Urinary bladder (tissue), 4 donors: Measurements from ENCODE around the gene TGFBR3. TPM values are rescaled to one million over a fixed set of nuclear protein-coding genes. Genes with fewer than 3 reads are reported as not detected.
A peak's percentile ranks its signal among the peaks of the same experiment; 100 is the strongest.

Experiments
- DNase-seq: peaks from one replicate; pipeline ENCODE4 v3.0.0-alpha.2; 2015; ENCODE audit errors: extremely low spot score
- H3K27ac ChIP-seq: one replicate; pipeline ENCODE4 v1.5.1; 2013; ENCODE audit warnings: low read depth, mild to moderate bottlenecking, moderate library complexity
- H3K36me3 ChIP-seq: one replicate; pipeline ENCODE4 v1.6.1; 2013; ENCODE audit warnings: mild to moderate bottlenecking, moderate library complexity; ENCODE audit not compliant: insufficient read depth
- H3K4me1 ChIP-seq: one replicate; pipeline ENCODE4 v1.6.1; 2013; ENCODE audit warnings: mild to moderate bottlenecking, moderate library complexity; ENCODE audit not compliant: insufficient read depth
- H3K4me3 ChIP-seq: one replicate; pipeline ENCODE4 v1.5.1; 2013; ENCODE audit warnings: low read depth, low read length
- WGBS: extraction: QIAGEN DNeasy Blood & Tissue Kit; methylation state at CpG from one replicate; pipeline ENCODE4 v1.1.7; 2013; 5-methylcytosine and 5-hydroxymethylcytosine counted together
- polyA plus RNA-seq: library from polyadenylated mRNA; stranded (reverse); fragments of 200-250 nt; gene quantifications from one replicate; pipeline ENCODE4 v1.2.3, GENCODE V29; 2013
- total RNA-seq: library from RNA; depleted of rRNA; stranded (reverse); fragments of >200 nt; gene quantifications from one replicate; pipeline ENCODE4 v1.2.3, GENCODE V29; 2014
- donor health status: healthy with polysubstance abuse.
- donor health status: healthy.

The TGFBR3 gene
- total and polyA plus RNA-seq, 2 donors, result 94.8 to 131 TPM

DNA sequence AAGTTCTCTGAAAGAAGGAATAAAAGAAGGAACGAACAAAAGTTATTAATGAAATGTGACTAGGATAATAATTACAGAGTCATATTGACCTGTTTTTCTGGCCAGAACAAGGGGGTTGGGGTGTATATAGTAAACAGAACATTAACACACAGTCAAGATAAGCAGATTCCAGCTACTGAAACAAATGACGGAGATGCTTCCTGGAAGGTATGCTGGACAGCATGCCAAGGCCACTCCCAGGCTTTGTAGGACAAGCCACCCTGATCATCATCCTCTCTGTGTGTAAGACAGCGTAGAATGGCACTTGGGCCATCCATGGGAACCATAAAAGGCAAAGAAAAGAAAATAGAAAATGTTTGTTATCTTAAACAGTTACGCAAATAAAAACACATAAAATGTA is 120.7 kb downstream of the TGFBR3 start:
- 68% methylated on average over 4 of the region's 4 CpGs for WGBS
- Histone ChIP-seq H3K36me3 (peaks cover 2% of the 10 kb centered on the region), H3K4me1 (peaks cover 1% of the 10 kb centered on the region), H3K27ac (peak overlapping the region; percentile 28), H3K4me3 (no peak overlapping the region)
- no peak for DNase-seq

DNA sequence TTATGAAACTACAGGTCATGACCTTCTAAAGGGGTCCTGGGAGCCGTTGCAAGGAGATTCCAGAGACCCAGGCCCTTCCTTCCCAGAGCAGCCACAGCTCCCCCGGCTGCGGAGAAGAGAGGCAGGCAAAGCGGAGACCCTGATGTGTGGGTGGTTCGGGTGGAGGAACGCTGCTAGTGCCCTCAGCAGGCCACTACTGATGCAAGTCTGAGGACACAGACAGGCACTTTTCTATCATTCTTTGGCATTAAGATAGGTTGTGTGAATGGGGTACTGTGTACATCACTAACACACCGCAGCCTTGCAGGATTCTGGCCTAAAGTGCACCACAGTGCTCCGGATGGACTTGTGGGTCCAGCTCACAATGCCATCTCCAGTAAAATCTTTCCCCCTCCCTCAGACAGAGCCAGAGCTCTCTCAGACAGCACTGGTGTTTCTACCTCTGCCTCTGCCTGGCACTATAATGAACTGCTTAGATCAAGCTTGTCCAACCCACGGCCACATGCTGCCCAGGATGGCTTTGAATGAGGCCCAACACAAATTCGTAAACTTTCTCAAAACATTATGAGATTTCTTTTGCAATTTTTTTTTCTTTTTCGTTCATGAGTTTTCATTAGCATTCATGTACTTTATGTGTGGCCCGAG is 121.4 kb downstream of the TGFBR3 start:
- DNase-seq, result no peak
- Histone ChIP-seq H3K27ac (no peak overlapping the region), H3K4me1 (peaks cover 1% of the 10 kb centered on the region), H3K36me3 (peaks cover 2% of the 10 kb centered on the region), H3K4me3 (no peak overlapping the region)
- 77% methylated on average over 12 of the region's 12 CpGs for WGBS

DNA sequence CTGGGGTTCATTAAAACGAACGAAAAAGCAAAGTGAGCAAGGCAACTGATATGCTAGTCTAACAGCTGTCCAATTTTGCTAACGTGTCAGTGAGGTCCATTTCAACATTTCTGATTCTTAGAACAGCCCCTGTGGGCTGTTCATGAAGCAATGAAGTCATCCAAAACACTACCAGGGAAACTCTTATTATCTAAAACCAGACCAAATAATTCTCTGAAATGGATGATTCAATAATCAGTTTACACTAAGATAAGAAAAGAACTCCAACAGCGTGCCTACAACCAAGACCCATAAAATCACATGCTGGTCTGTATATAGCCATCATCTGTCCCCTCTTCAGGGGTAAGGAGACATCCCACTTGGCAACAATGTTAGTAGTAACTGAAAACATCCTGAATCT is 122.7 kb downstream of the TGFBR3 start:
- no peak for DNase-seq
- Histone ChIP-seq H3K4me1 (peaks cover 1% of the 10 kb centered on the region), H3K4me3 (no peak overlapping the region), H3K36me3 (peaks cover 2% of the 10 kb centered on the region), H3K27ac (peak overlapping the region; percentile 6)
- 27% methylated on average over 4 of the region's 4 CpGs for WGBS

DNA sequence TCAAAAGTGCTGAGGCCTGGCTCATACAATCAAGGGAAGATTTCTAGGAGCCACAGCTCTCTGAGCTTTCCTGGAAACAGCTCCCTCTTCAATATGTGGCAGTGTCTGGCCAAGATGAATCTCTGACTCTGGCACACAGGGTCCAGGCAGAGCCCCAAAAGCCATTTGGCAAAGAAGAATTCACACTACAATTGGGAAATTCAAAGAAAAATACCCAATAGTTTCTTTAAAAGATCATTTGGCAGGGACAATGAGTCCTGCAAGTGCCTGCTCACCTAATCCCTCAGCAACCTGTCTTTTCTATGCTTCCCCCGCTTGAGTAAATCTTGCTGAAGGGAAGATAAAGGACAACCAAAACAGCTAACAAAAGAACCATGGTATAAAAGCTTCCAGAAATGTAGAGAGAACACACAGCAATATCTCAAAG is 124.6 kb downstream of the TGFBR3 start:
- peaks cover 1% of the 10 kb centered on the region for H3K4me1 ChIP-seq
- DNase-seq, result no peak
- 46% methylated on average over 1 of the region's 1 CpG for WGBS
- H3K27ac ChIP-seq, result no peak overlapping the region
- H3K4me3 ChIP-seq, result no peak overlapping the region
- H3K36me3 ChIP-seq, result peaks cover 2% of the 10 kb centered on the region

DNA sequence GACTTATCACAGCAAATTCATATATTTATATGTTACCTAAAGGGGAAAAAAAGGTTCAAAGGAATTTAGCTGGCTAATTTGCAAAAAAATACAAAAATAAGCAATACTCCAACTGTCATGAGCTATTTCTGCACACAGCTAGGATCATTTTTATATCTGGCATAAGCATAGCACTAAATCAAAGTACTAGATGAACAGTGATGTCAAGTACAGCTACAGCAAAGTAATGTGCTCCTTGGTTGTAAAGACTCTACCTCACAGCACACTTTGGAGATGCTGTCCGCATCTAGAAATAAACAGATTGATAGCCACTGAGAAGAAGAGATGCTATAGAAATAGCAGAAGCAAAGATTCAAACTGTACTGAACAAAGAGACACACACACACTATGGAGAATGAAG is 125.4 kb downstream of the TGFBR3 start:
- no peak for DNase-seq
- Histone ChIP-seq H3K27ac (no peak overlapping the region), H3K4me3 (no peak overlapping the region), H3K36me3 (no peaks in the 10 kb centered on the region), H3K4me1 (peaks cover 1% of the 10 kb centered on the region)
- 46% methylated on average over 1 of the region's 1 CpG for WGBS

DNA sequence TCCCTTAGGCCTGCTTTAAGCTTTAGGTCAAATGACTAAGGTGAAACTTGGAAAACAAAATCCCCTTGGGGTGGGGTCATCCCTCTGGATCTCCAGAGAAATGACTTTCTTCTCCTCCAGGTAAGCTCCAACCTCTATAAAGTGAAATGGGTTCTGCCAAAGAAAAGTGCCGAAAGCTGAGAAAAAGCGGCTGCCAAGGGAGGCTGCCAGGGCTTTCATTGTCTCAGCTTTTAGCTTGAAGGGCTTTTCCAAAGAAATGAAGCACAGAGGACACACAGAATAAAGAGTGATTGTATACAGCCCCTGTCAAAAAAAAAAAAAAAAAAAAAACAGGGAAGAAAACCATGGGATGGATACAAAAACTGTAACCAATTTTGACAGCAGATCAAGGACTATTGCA is 126.9 kb downstream of the TGFBR3 start:
- no peaks in the 10 kb centered on the region for H3K36me3 ChIP-seq
- DNase-seq, result no peak
- no peak overlapping the region for H3K4me3 ChIP-seq
- H3K27ac ChIP-seq, result no peak overlapping the region
- WGBS, result 69% methylated on average over 2 of the region's 2 CpGs
- peaks cover 1% of the 10 kb centered on the region for H3K4me1 ChIP-seq

DNA sequence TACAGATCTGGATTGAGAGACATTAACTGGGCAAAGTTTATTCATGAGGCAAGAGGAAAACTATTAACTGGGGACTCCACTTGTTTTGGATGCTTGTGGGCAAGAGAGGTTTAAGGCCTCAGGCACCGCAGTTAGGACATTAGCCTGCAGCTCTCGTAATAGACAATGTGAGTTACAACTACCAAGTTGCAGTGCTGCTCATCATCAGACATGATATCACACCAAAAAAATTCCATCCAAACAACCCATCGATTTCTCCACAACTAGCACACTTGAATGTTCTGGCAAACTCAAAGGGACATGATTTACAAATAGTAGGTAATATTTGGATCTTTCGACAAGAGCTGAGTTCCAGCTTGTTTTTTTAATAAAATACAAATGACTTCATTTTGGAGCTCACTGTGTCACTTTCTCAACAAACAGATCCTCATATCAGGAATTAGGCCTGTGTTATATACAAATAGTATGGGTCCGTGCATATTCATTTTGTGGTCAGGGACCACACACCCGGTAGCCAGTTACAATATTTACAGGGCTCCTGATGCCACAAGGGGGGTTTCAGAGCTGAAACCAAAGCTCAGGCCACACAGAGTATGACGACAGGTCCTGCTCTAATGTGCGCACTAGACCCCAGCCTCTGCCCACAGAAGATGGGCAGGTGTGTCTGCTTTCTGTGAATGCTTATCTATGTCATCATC is 128.0 kb downstream of the TGFBR3 start:
- Histone ChIP-seq H3K4me3 (no peak overlapping the region), H3K36me3 (peaks cover 2% of the 10 kb centered on the region), H3K27ac (peak overlapping the region; percentile 75), H3K4me1 (peaks cover 1% of the 10 kb centered on the region)
- 51% methylated on average over 8 of the region's 8 CpGs for WGBS
- no peak for DNase-seq

DNA sequence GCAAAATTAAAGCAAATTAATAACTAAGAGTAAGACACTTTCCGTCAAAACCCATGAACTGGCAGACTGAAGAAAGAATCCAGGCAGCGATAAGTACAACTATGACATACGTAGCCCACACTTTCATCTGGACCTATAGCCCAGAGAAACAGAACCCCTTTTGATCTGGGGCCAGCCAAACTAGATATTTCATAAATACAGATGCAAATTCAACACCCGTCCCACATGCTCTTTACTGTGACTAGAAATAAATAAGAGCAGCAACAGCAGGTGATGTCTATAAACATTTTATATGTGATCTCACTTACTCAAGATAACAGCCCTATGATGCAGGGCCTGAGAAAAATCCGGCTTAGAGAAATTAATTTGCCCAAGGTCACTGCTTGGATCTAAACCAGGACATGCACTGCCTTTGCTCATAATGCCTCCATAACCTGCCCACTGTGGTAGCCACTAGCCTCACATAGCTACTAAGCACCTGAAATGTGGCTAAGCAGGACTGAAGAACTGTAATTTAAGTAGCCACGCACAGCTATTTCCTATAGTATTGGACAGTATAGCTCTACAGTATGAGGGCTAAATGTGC is 130.2 kb downstream of the TGFBR3 start:
- peak overlapping the region; percentile 60 for H3K27ac ChIP-seq
- no peaks in the 10 kb centered on the region for H3K4me1 ChIP-seq
- no peak for DNase-seq
- 66% methylated on average over 6 of the region's 6 CpGs for WGBS
- no peak overlapping the region for H3K4me3 ChIP-seq
- peaks cover 2% of the 10 kb centered on the region for H3K36me3 ChIP-seq

DNA sequence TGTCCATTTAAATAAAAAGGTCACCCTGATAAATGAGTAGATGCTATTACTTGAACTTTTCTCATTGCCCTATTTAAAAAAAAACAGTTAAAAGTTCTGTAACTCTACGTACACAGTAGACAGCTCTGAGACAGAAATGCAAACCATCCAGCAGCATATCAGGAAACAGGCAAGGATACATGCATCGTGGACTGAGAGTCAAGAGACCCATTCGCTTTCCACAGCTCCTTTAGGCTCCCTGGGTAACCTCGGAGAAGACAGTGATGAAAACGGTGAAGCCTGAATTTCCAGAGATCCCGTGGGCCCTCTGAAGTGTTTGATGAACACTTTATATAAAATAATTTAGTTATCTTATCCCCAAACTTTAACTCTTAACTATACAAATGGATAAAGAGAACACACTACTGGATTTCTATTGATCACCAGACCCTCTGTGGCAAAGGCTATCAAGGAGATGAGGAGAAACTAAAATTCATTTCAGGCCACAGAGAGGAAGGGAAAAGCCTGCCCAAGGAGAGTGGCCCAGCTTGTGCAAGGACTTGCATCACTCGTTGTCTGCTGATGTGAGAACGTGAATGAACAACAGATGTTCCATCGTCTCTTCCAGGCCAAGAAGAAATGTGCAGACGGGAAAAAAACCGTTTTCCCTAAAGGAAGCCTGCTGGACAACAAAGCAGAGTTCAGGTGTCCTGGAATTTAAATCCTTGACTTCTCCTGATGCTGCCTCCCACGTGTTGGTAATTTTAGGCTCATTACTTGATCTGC is 131.0 kb downstream of the TGFBR3 start:
- peaks cover 2% of the 10 kb centered on the region for H3K36me3 ChIP-seq
- H3K4me3 ChIP-seq, result no peak overlapping the region
- no peaks in the 10 kb centered on the region for H3K4me1 ChIP-seq
- H3K27ac ChIP-seq, result peak overlapping the region; percentile 85
- WGBS, result 42% methylated on average over 12 of the region's 12 CpGs
- DNase-seq, result no peak

DNA sequence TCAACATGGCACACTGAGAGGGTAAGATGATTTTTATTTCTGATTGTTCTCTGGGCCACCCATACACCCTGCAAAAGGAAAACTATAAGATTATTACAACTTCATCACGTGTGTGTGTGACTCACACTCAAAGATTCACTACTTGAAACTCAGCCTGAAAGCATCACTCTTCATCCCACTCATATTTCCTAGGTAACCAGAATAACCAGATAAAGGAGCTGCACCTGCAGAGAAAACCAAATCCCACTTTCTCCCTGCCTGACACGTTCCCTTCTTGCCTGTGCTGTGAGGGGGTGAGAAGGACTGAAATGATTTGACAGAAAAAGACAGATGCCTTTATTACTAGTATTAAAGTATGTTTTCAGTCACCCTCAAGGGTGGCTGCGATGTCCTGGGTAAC is 131.6 kb downstream of the TGFBR3 start:
- 52% methylated on average over 3 of the region's 3 CpGs for WGBS
- Histone ChIP-seq H3K36me3 (peaks cover 2% of the 10 kb centered on the region), H3K27ac (peak overlapping the region; percentile 85), H3K4me1 (no peaks in the 10 kb centered on the region), H3K4me3 (no peak overlapping the region)
- no peak for DNase-seq

DNA sequence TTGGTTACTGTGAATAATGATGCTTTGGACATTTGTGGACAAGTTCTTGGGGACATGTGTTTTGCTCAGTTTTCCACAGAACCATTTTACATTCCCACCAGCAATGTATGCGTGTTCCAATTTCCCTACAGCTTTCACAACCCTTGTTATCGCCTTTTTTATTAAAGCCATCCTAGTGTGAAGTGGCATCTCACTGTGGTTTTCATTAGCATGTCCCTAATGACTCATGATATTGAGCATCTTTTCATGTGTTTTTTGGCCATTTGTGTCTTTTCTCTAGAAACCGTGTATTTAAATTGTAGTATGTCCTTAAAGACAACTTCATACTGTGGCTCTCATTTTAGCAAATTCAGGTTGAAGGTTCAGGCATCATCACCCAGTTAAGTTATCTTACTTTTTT is 132.1 kb downstream of the TGFBR3 start:
- no peak overlapping the region for H3K27ac ChIP-seq
- 86% methylated on average over 3 of the region's 3 CpGs for WGBS
- no peak for DNase-seq
- H3K4me1 ChIP-seq, result no peaks in the 10 kb centered on the region
- no peak overlapping the region for H3K4me3 ChIP-seq
- peaks cover 2% of the 10 kb centered on the region for H3K36me3 ChIP-seq

DNA sequence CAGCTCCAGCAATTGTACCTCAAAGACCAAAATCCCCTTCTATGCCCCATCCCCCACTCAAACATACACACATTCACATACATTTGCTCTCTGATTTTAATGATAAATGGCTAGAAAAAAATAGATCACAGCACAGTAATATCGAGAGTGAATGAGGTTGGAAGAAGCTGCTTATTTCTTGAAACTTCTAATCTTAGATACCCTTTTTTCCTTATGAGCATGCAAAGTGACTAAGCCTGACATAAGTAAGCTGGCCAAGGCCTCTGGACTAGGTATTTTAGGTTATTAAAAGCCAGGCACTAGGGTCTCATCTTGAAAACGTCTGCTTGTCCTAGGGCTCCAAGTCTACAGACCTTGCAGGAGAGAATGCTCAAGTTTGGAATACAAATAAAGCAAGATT is 133.6 kb downstream of the TGFBR3 start:
- H3K27ac ChIP-seq, result peak overlapping the region; percentile 18
- WGBS, result 59% methylated on average over 2 of the region's 2 CpGs

DNA sequence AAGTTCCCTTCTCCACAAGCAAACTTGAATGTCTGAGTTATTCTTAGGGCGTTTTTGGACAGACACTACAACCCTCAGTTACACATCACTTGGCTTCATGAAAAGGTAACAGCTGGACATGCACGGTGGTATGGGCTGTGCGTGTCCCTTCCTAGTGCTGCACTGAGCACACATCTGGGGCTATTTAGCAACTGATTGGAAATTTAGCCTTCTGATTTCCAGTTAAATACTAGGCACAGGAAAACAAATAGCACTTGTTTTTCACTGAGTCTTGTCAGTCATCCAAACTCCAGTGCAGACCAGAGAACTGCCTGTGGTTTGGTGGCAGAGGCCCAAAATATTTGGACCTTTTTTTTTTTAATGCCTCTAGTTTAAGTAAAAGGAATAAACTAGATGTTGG is 134.7 kb downstream of the TGFBR3 start:
- no peak for DNase-seq
- peaks cover 2% of the 10 kb centered on the region for H3K4me1 ChIP-seq
- H3K27ac ChIP-seq, result no peak overlapping the region
- 19% methylated on average over 3 of the region's 3 CpGs for WGBS
- H3K4me3 ChIP-seq, result no peak overlapping the region
- peaks cover 2% of the 10 kb centered on the region for H3K36me3 ChIP-seq

More for the DNA sequence above, 133.6 kb downstream of the TGFBR3 start:
- H3K4me3 ChIP-seq, result no peak overlapping the region
- H3K4me1 ChIP-seq, result no peaks in the 10 kb centered on the region
- no peak for DNase-seq
- peaks cover 2% of the 10 kb centered on the region for H3K36me3 ChIP-seq
